Measurements from ENCODE around the gene UBE2R2.

DNA sequence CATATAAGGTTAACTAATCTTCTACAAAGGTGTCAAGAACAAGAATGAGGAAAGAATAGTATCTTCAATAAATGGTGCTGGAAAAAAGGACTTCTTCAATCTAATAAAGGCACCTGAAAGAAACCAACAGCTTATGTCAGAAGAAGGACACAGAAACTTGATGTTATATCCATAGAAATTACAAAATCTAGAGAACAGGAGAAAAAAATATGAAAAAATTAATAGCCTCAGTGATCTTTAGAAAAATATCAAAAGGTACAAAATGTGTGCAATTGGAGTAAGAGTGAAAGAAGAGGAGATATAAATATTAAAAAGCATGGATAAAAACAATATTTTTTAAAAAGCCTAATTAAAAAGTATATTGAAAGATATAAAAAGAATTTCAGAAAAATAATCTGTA is 40.4 kb upstream of the UBE2R2 start:
- no peak for TF ChIP-seq RBAK (tag by site-specific recombination; IDR thresholded peaks at IDR 0.05)
- TF ChIP-seq CTCF (tag by site-specific recombination; IDR thresholded peaks at IDR 0.05): no peak
- TF ChIP-seq SCRT1 (tag by site-specific recombination; IDR thresholded peaks at IDR 0.05; ENCODE audit: borderline replicate concordance): no peak
